HTR-8/SVneo (cell line): ENCODE results near the gene BCL2L1.

Source experiments
- DNase-seq: peaks from one replicate; pipeline ENCODE4 v3.0.0; 2011; ENCODE audit warnings: low spot score, mixed read lengths; ENCODE audit not compliant: insufficient read length
- FAIRE-seq: peaks from 2 replicates; lab custom pipeline; 2011; peaks lifted over from hg19 to GRCh38; lab: Jason Lieb, UNC

Gene BCL2L1

DNA sequence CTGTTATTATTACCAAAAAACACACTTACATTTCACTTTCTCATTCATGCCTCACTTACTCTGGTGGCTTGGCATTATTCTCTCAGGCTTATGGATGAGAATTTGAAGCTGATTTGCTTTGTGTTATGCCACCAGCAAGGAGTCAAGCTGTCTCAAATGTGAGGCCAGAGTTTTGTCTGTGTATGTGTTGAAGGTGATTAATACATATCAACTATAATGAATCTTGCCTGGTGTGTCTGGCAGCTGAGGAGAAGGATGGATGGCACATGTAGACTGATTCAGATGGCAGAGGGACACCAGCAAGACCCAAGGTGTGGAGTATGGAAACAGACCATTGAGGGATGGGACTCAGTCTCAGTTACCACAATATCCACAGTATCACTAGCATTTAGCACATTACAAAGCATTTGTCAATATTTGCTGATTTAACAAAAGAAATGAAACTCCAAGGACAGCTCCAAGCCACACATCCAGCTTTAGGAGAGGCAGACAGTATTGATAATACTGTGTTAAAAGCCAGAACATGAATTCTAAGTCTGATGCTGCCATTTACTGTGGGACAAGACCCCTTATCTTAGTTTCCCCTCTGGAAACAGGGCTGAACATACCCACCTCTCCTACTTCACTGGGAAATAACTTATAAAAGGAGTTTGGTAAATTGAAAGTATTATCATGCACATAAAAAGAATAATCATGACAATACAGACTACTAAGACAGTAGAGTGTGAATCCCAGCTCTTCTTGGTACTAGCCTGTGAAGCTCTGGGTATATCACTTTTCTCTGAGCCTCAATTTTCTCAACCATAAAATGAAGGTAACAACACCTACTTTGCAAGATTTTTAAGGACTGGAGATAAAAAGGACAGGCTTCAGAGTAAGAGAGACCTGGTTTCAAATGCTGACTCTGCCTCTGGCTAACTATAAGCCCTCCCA is 11.2 kb downstream of the BCL2L1 start:
- DNase-seq (no peak), FAIRE-seq (no peak)

- DNase-seq = no peak
- FAIRE-seq = no peak
Observed at GRCh38 chr20:31710423-31711108, 12.1 kb downstream of the BCL2L1 start.

DNA sequence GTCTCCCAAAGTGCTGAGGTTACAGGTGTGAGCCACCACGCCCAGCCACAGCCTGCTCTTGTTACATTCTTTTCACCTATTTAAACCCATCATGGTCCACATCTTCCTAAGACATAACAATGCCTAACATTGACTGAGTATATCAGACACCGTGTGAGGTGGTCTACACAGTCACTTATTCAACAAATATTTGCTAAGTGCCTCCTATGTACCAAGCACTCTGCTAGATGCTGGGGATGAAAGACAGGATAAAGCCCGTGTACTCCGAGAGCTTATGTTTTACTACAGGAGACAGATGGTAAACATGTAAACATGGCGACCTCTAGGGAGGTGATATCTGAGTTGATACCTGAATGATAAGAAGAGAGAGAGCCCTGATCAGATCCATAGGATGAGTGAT is 12.7 kb downstream of the BCL2L1 start:
- DNase-seq = no peak
- no peak for FAIRE-seq

DNA sequence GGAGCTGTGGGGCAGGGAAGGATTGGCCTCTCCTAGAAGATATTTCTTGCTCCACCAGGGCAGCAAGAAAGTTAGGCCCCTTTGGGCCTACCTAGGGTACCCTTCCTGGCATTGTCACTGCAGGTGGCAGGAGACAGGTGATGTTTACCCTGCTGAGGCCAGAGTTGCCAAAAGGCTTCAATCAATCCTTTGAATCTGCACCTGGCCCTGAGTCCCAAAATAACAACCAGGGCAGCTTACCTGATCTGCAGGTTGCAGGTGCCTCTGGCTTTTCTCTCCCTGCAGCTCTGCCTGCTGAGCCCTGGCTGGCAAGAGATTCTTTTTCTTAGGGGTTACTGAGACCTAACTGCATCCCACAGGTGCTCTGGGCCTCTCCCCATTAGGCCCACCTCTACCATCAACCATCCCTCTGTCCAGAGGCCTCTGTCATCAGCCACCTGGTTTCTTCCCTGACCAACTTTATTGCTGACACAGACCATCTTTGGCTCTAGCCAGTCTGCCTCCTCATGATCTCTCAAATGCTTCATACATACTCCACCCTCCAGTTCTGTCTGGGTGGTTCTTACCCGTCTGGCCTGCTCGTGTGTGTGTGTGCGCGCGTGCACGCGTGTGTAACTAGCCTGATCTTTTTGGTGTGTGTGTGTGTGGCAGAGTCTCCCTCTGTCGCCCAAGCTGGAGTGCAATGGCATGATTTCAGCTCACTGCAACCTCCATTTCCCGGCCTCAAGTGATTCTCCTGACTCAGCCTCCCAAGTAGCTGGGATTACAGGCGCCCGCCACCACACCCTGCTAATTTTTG is 13.7 kb downstream of the BCL2L1 start:
- DNase-seq = no peak
- FAIRE-seq = no peak

DNA sequence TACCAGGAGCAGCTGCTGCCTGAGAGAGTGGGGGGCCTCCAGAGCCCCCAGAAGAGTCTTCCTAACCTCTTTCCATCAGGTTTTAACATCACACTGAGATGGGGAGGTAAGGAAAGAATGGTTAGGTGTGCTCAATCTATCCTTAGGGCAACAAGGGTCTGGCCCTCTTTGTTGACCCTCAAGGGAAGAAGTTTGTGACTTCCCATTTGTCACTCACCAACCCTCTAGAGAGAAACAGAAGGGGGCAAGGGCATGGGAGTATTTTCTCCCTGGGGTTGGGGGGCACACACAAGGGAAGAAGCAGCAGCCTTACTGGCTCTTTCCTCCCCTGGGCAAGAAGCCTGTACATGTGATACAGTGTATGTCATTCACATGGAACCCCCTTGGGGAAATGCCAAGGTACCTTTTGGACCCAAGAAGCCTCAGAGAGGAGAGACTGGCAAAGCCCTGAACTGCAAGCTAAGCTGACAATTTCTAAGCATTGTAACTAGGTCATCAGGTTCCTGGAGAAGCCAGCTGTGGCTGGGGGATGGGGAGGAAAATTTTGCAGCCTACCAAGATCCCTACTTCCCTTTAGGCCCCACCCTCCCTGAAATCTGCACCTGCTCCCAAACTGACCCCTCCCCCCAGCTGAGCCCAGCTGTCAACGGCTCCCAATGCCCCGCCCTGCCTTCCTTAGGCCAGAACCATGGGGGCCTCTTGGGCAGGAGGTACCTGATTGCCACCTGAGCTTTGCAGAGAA is 14.5 kb downstream of the BCL2L1 start:
- no peak for FAIRE-seq
- DNase-seq = no peak

GRCh38 chr20:31707258-31707615 is 15.4 kb downstream of the BCL2L1 start:
- FAIRE-seq (no peak), DNase-seq (no peak)

- FAIRE-seq = no peak
- DNase-seq = no peak
Observed at GRCh38 chr20:31706607-31707257, 15.9 kb downstream of the BCL2L1 start.

DNA sequence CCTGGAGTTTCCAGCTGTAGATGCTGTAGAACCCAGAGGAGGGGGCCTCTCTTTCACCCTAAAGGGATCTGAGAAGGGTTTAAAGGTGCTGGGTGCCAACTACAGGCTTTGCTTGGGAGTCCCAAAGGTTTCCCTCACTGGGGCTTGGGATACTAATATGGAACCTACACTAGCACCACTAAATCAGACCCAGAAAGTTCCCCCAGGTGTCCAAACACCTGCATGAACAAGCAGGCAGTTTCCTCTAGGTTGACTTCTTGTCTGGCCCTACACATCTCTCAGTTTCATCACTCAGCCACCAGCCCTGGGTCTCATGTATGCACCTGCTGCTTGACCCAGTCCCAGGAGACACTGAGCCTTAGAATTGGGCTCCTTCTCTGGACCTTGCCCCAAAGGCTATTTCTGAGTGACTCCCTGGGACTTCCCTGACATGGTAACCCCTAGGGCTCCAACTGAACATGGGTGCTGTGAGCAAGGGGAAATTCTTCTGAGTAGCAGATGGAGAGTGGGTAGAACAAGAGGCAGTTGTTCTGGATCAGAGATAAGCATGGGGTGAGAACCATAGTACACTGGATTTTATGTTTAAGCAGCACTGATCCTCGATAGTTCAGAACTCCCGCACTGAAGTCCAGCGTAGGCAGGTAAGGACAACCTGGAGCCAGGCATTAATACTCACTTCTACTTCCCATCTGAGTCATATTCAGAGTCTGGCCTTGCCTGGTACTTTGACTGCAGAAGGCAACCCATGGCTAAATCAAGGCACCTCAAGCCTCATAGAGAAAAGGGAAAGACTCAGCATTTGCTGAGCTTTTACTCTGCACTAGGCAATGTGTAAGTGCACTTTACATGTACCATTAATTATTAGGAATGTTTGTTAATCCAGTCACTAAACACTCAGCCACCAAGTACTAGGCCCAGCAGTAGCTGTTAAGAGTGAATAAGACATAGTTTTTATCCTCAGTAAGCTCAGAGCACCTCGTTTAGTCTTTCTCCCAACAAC is 16.8 kb downstream of the BCL2L1 start:
- FAIRE-seq (no peak), DNase-seq (no peak)

GRCh38 chr20:31705191-31705590 is 17.5 kb downstream of the BCL2L1 start:
- FAIRE-seq (no peak), DNase-seq (no peak)

GRCh38 chr20:31704225-31705119 is 18.2 kb downstream of the BCL2L1 start:
- no peak for FAIRE-seq
- DNase-seq = peak; percentile 69

DNA sequence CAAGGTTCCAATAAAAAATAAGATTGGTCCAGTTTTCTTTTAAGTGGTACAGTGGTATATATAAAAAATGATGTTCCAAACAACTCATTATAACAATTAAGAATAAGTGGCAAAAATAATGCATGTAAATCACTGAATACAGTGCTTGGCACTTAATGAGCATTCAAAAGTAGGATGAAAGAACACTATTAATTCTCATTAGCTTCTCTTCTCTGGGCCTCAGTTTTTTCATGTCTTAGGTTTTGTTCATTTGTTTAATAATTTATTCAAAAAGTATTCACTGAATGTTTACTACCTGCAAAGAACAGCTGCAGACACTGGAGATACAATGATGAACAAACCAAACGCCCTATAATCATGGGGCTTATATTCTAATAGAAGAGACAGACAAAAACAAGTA is 21.1 kb downstream of the BCL2L1 start:
- DNase-seq = no peak
- FAIRE-seq = no peak

DNA sequence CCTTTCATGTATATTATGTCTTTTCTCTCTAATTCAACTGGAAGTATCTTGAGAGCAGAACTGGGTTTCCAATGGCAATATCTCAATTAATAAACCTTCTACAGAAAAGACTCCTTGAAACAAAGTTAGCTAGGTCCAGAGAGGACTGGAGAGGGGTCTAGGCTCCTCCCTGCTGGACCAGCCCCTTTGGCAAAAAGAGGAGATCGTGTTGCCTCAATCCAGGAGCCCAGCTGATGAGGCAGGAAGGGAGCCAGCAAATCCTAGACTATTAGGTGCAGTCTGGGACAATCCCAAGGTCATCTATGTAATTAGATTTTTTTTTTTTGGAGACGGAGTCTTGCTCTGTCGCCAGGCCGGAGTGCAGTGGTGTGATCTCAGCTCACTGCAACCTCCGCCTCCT is 21.9 kb downstream of the BCL2L1 start:
- no peak for FAIRE-seq
- no peak for DNase-seq

DNA sequence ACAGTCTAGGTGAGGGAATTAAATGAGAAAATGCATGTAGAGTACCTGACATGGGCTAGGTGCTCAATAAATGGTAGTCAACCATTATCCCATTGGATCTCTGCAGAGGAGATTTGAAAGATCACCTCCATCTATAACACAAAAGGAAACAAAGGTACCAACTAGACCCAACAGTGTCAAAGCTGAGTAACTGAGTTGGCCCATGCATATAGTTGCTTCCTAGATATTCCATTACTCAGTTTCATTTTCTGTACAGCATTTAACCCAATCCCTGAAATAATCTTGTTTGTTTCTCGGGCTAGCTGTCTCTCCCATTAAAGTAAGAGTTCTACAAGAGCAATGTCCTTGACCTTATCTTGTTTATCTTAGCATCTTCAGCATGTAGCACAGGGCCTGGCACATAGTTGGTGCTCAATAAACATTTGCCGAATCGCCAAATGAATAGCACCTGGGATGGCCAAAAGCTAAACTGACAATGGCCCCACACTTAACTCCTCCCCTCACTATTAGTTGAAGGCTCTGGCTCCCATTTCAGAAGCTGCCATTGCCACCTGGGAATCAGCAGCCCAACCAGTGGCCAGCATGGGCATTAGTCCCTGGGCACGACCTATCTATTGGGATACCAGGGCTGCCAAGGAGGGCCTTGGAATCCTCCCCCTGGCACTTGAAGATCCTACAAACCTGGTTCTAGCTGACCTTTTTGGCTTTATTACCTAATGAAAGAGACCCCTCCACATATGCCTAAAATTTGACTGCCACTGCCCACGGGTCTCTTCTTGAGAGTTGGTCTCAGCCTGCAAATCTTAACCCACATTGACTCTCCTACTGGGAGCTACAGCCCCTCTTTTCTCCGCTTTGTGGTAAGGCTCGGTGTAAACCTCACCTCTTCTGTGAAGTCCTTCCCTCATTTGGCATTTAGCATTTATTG is 22.6 kb downstream of the BCL2L1 start:
- FAIRE-seq (no peak), DNase-seq (no peak)

DNA sequence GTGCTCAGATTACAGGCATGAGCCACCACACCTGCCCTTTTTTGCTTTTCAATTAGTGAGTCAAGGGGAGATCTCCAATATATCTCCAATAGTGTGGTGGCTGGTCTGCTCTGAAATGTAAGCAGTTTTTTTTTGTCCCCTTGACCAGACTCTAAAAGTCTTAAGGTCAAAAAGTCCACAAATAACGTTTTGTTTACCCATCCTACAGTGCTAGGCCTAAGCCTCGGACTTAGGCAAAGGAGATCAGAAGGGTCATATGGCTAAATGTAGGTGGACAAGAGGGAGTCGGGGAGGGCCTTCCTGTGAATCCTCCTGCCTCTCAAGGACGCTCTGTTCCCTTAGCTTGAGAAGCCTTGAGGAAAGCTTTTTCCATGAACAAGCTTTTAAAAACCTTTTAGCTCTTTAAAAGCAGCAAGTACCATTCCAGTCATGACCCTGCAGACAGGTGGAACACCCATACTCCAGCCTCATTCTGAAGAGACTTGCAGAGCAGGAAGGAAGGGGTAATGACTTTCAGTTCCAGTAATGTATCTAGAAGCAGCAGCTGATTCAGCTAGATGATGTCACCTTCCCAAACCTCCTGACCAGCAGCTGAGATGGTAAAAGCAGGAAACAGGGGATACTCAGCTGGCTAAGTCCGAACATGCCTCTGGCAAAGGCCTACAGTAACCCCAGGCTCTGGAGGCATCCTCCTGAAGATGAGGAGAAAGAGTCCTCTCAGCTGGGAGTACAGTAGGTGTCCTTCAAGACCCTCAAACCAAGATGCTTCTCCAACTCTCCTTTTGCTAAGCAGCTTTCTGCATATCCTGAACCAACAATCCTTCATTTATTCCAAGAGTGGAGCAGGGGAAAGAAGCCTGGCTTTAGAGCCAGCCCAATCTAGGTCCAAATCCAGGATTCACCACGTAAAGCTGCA is 23.6 kb downstream of the BCL2L1 start:
- DNase-seq = peak; percentile 95
- FAIRE-seq = peak; percentile 64

GRCh38 chr20:31698243-31698802 is 24.3 kb downstream of the BCL2L1 start:
- no peak for FAIRE-seq
- DNase-seq = no peak
